Transverse colon (tissue), 4 donors: ENCODE results near the gene ATP5MC2. TPM values are rescaled to one million over a fixed set of nuclear protein-coding genes. Genes with fewer than 3 reads are reported as not detected.

Experiments used
- DNase-seq: peaks from one replicate; pipeline ENCODE4 v3.0.0-alpha.2; 2019
- H3K27ac ChIP-seq, 4 donors: fragments of 200-600 bp; sonication (generic); 2 replicates each; pipeline ENCODE4 v1.5.1; 2016 to 2018; ENCODE audit warnings: inconsistent platforms in 4 of 4
- H3K27me3 ChIP-seq: fragments of 200-600 bp; sonication (generic); 2 replicates; pipeline ENCODE4 v1.5.1; 2017; ENCODE audit warnings: inconsistent platforms
- H3K36me3 ChIP-seq, 4 donors: fragments of 200-600 bp; sonication (generic); 2 replicates each; pipeline ENCODE4 v1.5.1; 2017 to 2019; ENCODE audit warnings: inconsistent platforms in 4 of 4
- H3K4me1 ChIP-seq, 4 donors: fragments of 200-600 bp; sonication (generic); 2 replicates each; pipeline ENCODE4 v1.5.1; 2017 to 2020; ENCODE audit warnings: inconsistent platforms in 4 of 4
- H3K4me3 ChIP-seq, 4 donors: fragments of 200-600 bp; sonication (generic); 1 replicate in 1 of 4; 2 replicates in 3 of 4; pipeline versions ENCODE4 v1.5.1 to v1.6.1; 2017 to 2019; ENCODE audit warnings: inconsistent platforms in 4 of 4
- H3K9me3 ChIP-seq, 2 donors: fragments of 200-600 bp; sonication (generic); 2 replicates each; pipeline ENCODE4 v1.5.1; 2017 to 2019; ENCODE audit warnings: inconsistent platforms in 2 of 2
- EP300 ChIP-seq: sonication (generic); formaldehyde crosslinking; IDR thresholded peaks from one replicate; pipeline ENCODE4 v1.6.1; 2017; ENCODE audit warnings: antibody characterized with exemption, low read depth
- POLR2A ChIP-seq: fragments of 450-650 bp; IDR thresholded peaks from one replicate; pipeline ENCODE4 v1.6.1; 2016; ENCODE audit warnings: antibody characterized with exemption, mild to moderate bottlenecking, moderate library complexity
- POLR2AphosphoS5 ChIP-seq, 3 donors: sonication (generic); formaldehyde crosslinking; IDR thresholded peaks; one replicate each; pipeline ENCODE4 v1.6.1; 2016; ENCODE audit warnings: antibody characterized with exemption in 3 of 3
- WGBS, 2 donors: methylation state at CpG; one replicate each; pipeline ENCODE4 v1.1.5; 2018; ENCODE audit warnings: low coverage in 1 of 2; 5-methylcytosine and 5-hydroxymethylcytosine counted together
- in situ Hi-C, 4 donors: fragments of 200-750 bp; cut with MboI; loops; one replicate each; pipeline versions ENCODE4 v1.15.0 to v1.15.1; 2017; ENCODE audit warnings: low sequenced_read_pairs in 3 of 4, low pct_ligation_motif_present in 1 of 4, low pct_unique_long_range_greater_than_20kb in 1 of 4
- intact Hi-C: fragments of 100-400 bp; cut with DNase I; formaldehyde crosslinking; loops from one replicate; pipeline ENCODE4 v1.15.1; 2023; ENCODE audit warnings: low total_unique reads
- total RNA-seq, 4 donors: library from RNA; depleted of rRNA; stranded (reverse); fragments of >200 nt; gene quantifications; one replicate each; pipeline ENCODE4 v1.1.0, GENCODE V29; 2016
- TF ChIP-seq, protein P1 (sequence below), 5 experiments: fragments of 200-600 bp in 3 of 5; fragments of 450-650 bp in 2 of 5; sonication (generic) in 3 of 5; IDR thresholded peaks; 1 replicate in 2 of 5; 2 replicates in 3 of 5; pipeline ENCODE4 v1.5.1; 2016 to 2017; ENCODE audit warnings: antibody characterized with exemption in 5 of 5, inconsistent platforms in 3 of 5, mild to moderate bottlenecking in 2 of 5, moderate library complexity in 1 of 5

The ATP5MC2 gene
- total RNA-seq, 4 donors from 2014 or later = 248 to 394 (median 337) TPM

DNA sequence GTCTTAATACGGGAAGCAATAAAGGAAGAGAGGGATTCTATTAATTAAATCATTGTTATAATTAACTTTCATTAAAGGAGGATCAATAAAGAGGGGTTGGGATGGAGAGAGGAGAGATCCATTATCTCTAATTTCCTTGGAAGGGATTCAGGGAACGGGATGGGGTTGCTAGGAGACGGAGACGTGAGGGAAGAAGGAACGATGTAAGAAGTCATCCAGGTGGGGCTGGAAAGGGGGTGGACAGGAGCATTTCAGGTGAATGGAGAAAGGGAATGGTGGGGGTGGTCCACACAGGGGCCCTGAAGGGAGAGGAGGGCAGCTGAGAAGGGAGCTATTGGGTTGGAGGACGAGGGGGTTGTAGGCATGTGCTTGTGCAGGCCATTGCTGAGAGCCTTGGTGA is 34.2 kb upstream of the ATP5MC2 start:
- Histone ChIP-seq H3K27me3 (peaks cover 29% of the 10 kb centered on the region), H3K36me3 (peaks cover 0 to 18% (median 6%) of the 10 kb centered on the region in 4 donors), H3K27ac (no peak overlapping the region), H3K4me1 (no peaks in the 10 kb centered on the region), H3K9me3 (no peaks in the 10 kb centered on the region), H3K4me3 (no peak overlapping the region)
- in situ Hi-C loops (loop anchor here in 1 of 4 donors (25.0 kb wide), 1 partner anchor 477 kb away; the partner anchor contains the start of gene SMUG1), intact Hi-C loops (no loop called here)
- WGBS, 2 donors = 56 to 59% methylated on average over 3 to 6 of the region's 6 CpGs
- DNase-seq = no peak
- TF ChIP-seq EP300 = no peak
- TF ChIP-seq, protein P1, sequence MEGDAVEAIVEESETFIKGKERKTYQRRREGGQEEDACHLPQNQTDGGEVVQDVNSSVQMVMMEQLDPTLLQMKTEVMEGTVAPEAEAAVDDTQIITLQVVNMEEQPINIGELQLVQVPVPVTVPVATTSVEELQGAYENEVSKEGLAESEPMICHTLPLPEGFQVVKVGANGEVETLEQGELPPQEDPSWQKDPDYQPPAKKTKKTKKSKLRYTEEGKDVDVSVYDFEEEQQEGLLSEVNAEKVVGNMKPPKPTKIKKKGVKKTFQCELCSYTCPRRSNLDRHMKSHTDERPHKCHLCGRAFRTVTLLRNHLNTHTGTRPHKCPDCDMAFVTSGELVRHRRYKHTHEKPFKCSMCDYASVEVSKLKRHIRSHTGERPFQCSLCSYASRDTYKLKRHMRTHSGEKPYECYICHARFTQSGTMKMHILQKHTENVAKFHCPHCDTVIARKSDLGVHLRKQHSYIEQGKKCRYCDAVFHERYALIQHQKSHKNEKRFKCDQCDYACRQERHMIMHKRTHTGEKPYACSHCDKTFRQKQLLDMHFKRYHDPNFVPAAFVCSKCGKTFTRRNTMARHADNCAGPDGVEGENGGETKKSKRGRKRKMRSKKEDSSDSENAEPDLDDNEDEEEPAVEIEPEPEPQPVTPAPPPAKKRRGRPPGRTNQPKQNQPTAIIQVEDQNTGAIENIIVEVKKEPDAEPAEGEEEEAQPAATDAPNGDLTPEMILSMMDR (IDR thresholded peaks at IDR 0.05) = no peak
- no peak for TF ChIP-seq POLR2AphosphoS5 (IDR thresholded peaks at IDR 0.05)
- TF ChIP-seq POLR2A = no peak

DNA sequence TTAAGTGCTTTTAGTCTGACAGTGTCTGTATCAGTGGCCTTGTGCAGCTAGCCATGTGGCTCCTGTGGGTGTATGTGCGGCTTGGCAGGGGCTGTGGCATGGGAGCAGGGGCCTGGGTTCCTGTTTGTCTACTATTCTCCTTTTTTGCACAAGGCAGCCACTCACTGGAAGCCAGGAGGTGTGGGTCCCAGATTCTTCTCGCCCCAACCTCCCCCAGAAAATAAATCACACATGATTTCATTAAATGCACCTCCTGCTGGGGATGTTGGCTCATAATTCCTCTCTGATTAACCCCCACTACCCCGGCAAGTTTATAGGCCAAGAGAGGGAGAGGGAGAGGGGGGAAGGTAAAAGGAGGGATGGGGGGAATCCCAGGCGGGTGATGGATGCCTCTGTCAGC is 33.8 kb upstream of the ATP5MC2 start:
- DNase-seq = no peak
- H3K27ac ChIP-seq = no peak overlapping the region
- H3K27me3 ChIP-seq = peaks cover 33% of the 10 kb centered on the region
- H3K4me3 ChIP-seq = no peak overlapping the region
- 49 to 51% methylated on average over 2 to 4 of the region's 4 CpGs for WGBS, 2 donors
- no peaks in the 10 kb centered on the region for H3K4me1 ChIP-seq
- intact Hi-C loops = no loop called here
- no peaks in the 10 kb centered on the region for H3K9me3 ChIP-seq
- H3K36me3 ChIP-seq = peaks cover 0 to 14% (median 4%) of the 10 kb centered on the region in 4 donors
- TF ChIP-seq POLR2A (no peak), EP300 (no peak), POLR2AphosphoS5 (IDR thresholded peaks at IDR 0.05) (no peak)
- TF ChIP-seq, protein P1 (IDR thresholded peaks at IDR 0.05) = no peak
- in situ Hi-C loops = loop anchor here in 1 of 4 donors (25.0 kb wide), 1 partner anchor 478 kb away; the partner anchor contains the start of gene SMUG1

DNA sequence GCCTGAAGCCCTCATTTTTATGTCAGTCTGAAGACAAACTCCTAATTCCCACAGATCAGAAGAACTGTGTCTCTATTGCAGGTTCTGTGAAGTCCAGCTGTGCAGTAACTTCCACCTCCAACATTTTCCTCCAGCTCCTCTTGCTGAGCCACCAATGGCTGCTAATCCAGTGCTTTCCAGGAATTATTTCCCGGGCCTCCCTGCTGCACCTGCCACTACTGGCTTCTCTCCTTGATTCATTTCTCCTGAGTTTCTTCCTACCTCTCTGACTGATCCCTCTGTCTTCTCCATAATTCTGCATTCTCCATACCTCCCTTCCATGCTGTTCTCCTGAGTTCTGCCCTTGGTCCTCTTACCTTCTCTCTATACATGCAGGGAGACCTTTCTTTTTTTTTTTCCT is 30.2 kb upstream of the ATP5MC2 start:
- in situ Hi-C loops (loop anchor here in 1 of 4 donors (25.0 kb wide), 1 partner anchor 481 kb away; the partner anchor contains the start of gene SMUG1), intact Hi-C loops (no loop called here)
- Histone ChIP-seq H3K9me3 (no peaks in the 10 kb centered on the region), H3K4me1 (no peaks in the 10 kb centered on the region), H3K4me3 (no peak overlapping the region), H3K27ac (no peak overlapping the region), H3K36me3 (no peaks in the 10 kb centered on the region), H3K27me3 (peaks cover 67% of the 10 kb centered on the region)
- 25 to 44% methylated on average over 1 of the region's 1 CpG for WGBS, 2 donors
- no peak for DNase-seq
- TF ChIP-seq, protein P1 (IDR thresholded peaks at IDR 0.05) = no peak
- TF ChIP-seq POLR2AphosphoS5 (IDR thresholded peaks at IDR 0.05) = no peak
- no peak for TF ChIP-seq EP300
- TF ChIP-seq POLR2A = no peak

DNA sequence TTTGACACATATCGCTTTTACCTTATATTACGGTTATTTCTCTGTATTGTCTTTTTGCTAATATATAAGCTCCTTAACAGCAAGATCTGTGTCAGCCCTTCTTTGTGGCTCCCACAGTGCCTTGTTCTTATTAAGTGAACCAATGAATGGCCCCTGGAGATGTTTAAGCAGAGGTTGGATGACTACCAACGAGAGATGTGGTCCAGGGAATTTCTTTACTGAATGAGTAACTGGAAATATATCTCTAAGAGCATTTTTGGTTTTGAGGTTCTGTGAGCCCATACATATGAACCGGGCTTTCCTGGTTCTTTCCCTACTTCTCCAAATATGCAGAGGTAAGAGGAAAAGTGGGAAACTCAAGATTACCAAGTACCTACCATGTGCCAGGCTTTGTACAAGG is 27.9 kb upstream of the ATP5MC2 start:
- H3K27me3 ChIP-seq = peaks cover 91% of the 10 kb centered on the region
- H3K27ac ChIP-seq = no peak overlapping the region
- 71 to 76% methylated on average over 3 to 4 of the region's 4 CpGs for WGBS, 2 donors
- TF ChIP-seq, protein P1 (IDR thresholded peaks at IDR 0.05) = no peak
- TF ChIP-seq EP300 (no peak), POLR2AphosphoS5 (IDR thresholded peaks at IDR 0.05) (no peak), POLR2A (no peak)
- no peaks in the 10 kb centered on the region for H3K9me3 ChIP-seq
- H3K4me1 ChIP-seq = no peaks in the 10 kb centered on the region
- DNase-seq = no peak
- H3K4me3 ChIP-seq = no peak overlapping the region
- no peaks in the 10 kb centered on the region for H3K36me3 ChIP-seq
- in situ Hi-C loops = loop anchor here (5.0 to 25.0 kb wide), 3 partner anchors 39 to 484 kb away; partner anchors contain the start of gene SMUG1 (in 1 of the 4)
- intact Hi-C loops = loop anchor here (5.0 kb wide), 1 partner anchor 44 kb away; no protein-coding TSS in a partner anchor
